Neural crest cell (in vitro differentiated cells): ENCODE results near the gene NF1. TPM values are rescaled to one million over a fixed set of nuclear protein-coding genes. Genes with fewer than 3 reads are reported as not detected.
"Not testable (repeated sequence)": the region's sequence is repeated elsewhere in the genome, so short reads cannot be mapped to it uniquely, and the experiment has no call there.

Experiments used
- DNase-seq: peaks from one replicate; pipeline ENCODE4 v3.0.0; 2021; ENCODE audit warnings: low read depth, mixed read lengths, low spot score
- H3K27ac Mint-ChIP-seq: one replicate; pipeline ENCODE4 v1.8.0; 2021; ENCODE audit warnings: mild to moderate bottlenecking, mixed read lengths; ENCODE audit not compliant: unreplicated experiment
- H3K27me3 Mint-ChIP-seq: 2 replicates; pipeline ENCODE4 v1.8.0; 2021; ENCODE audit warnings: low read depth, mild to moderate bottlenecking, mixed read lengths
- H3K36me3 Mint-ChIP-seq: 2 replicates; pipeline ENCODE4 v1.8.0; 2021; ENCODE audit warnings: low read depth, mild to moderate bottlenecking, mixed read lengths
- H3K4me1 Mint-ChIP-seq: 2 replicates; pipeline ENCODE4 v1.8.0; 2021; ENCODE audit warnings: mixed read lengths
- H3K4me3 Mint-ChIP-seq: one replicate; pipeline ENCODE4 v1.8.0; 2021; ENCODE audit warnings: mild to moderate bottlenecking, mixed read lengths
- H3K9me3 Mint-ChIP-seq: 2 replicates; pipeline ENCODE4 v1.8.0; 2021; ENCODE audit warnings: mixed read lengths
- total RNA-seq: library from RNA; stranded (reverse); gene quantifications from 2 replicates; pipeline ENCODE4 v1.2.1, GENCODE V29; 2021
- TF ChIP-seq, protein P1 (sequence below): fragments of 200-600 bp; sonication (generic); conservative IDR thresholded peaks from 2 replicates; pipeline ENCODE4 v1.5.0; 2021; ENCODE audit warnings: antibody characterized with exemption, mild to moderate bottlenecking

Gene NF1
- total RNA-seq, 1 donor from 2014 or later = 60.6 TPM

DNA sequence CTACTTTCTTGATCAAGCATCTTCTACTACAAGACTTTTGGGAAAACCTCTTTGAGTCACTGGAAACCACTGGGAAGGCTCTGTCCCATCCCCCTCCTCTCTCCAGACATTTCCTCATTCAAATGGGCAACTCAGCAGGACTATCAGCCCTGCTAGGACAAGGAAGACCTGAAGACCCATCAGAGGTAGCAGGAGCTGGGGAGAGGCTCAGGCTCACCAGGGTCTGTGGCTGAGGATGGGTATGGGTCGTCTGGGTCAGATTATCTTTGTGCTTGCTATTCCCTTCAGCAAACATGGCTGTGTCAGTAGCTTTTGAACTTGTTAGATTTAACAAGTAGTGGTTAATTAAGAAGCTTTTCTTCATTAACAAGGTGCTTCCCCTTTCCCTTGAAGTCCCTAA, 15.0 kb upstream of the NF1 start:
- DNase-seq = no peak
- no peaks in the 10 kb centered on the region for H3K27me3 Mint-ChIP-seq
- H3K36me3 Mint-ChIP-seq = no peaks in the 10 kb centered on the region
- no peak overlapping the region for H3K27ac Mint-ChIP-seq
- no peaks in the 10 kb centered on the region for H3K9me3 Mint-ChIP-seq
- H3K4me3 Mint-ChIP-seq = no peak overlapping the region
- peaks cover 2% of the 10 kb centered on the region for H3K4me1 Mint-ChIP-seq
- TF ChIP-seq, protein P1, sequence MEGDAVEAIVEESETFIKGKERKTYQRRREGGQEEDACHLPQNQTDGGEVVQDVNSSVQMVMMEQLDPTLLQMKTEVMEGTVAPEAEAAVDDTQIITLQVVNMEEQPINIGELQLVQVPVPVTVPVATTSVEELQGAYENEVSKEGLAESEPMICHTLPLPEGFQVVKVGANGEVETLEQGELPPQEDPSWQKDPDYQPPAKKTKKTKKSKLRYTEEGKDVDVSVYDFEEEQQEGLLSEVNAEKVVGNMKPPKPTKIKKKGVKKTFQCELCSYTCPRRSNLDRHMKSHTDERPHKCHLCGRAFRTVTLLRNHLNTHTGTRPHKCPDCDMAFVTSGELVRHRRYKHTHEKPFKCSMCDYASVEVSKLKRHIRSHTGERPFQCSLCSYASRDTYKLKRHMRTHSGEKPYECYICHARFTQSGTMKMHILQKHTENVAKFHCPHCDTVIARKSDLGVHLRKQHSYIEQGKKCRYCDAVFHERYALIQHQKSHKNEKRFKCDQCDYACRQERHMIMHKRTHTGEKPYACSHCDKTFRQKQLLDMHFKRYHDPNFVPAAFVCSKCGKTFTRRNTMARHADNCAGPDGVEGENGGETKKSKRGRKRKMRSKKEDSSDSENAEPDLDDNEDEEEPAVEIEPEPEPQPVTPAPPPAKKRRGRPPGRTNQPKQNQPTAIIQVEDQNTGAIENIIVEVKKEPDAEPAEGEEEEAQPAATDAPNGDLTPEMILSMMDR = no peak

DNA sequence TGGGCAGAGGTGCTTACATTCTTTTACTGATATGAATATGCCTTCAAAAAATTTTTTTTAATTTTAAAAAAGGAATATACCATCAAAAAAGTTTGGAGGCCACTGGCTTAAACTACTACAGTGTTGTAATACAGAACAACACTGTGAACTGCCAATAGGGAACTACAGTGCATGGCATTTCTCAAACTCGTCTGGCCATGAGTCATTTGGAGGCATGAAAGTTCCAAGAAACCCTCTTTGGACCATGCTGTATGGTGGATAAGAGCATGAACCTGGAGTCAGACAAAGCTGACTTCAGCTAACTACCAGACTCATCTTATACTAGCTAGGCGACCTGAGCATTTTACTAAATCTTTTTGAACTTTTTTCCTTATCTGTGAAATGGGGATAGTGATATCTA, 9.2 kb upstream of the NF1 start:
- no peaks in the 10 kb centered on the region for H3K4me1 Mint-ChIP-seq
- H3K27me3 Mint-ChIP-seq = no peaks in the 10 kb centered on the region
- no peak overlapping the region for H3K27ac Mint-ChIP-seq
- no peaks in the 10 kb centered on the region for H3K36me3 Mint-ChIP-seq
- DNase-seq = no peak
- no peak overlapping the region for H3K4me3 Mint-ChIP-seq
- H3K9me3 Mint-ChIP-seq = no peaks in the 10 kb centered on the region
- TF ChIP-seq, protein P1 = no peak

DNA sequence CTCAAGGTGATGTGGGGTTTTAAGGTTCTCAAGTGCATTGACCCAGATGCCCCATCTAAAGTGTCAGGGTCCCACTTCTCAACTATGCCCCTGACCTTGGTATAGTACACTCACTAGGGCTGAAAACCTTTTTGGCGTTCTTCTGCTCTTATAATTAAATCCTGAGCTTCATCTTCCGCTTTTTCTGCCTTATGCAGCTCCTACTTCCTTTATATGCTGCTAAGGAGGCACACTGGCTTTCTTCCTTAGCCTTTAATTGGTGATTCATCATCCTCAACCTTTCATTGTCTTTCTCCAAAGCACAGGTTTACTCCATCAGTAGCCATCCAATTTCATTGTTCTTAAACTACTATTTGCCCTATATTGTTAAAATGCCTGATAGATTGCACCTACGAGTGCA, 5.3 kb upstream of the NF1 start:
- Mint-ChIP-seq H3K36me3 (no peaks in the 10 kb centered on the region), H3K27ac (no peak overlapping the region), H3K27me3 (no peaks in the 10 kb centered on the region), H3K4me1 (peaks cover 8% of the 10 kb centered on the region), H3K9me3 (no peaks in the 10 kb centered on the region), H3K4me3 (no peak overlapping the region)
- TF ChIP-seq, protein P1 = no peak
- no peak for DNase-seq

DNA sequence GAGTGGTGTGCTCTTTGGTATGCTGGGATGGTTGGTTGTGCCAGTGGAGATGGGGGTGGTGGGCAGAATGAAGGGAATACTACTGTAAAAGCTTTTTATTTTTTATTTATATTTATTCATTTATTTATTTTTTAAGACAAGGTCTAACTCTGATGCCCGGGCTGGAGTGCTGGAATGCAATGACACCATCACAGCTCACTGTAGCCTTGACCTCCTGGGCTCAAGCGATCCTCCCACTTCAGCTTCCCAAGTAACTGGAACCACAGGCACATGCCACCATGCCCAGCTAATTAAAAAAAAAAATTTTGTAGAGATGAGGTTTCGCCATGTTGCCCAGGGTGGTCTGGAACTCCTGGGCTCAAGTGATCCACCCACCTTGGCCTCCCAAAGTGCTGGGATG, 4.1 kb upstream of the NF1 start:
- H3K27me3 Mint-ChIP-seq = not testable (repeated sequence)

DNA sequence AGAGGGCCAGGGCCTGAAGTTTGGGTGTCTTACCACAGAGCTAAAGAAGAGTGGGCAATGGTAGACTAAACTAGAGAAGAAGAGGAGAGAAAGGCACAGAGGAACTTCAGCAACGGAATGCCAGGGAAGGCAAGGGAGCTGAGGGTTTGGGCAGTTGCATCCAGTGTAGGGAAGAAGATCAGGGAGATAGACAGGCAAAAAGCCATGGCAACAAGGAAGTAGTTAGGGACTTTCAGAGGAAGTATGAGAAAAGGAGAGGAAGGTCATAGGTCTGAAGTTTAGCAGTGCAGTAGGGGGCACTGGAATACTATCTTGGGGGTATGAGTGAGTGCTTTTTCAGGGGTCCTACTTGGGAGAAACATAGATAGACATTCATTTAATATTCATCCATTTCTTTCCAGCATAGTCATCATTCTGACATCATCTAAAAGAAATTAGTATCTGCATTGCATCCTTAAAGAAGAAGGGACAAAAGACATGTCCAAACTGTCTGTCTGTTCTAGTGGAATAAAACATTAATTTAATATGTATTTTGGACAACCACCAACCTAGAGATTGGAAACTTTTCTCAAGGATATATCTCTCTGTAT, 2.2 kb upstream of the NF1 start:
- TF ChIP-seq, protein P1 = no peak
- H3K27me3 Mint-ChIP-seq = no peaks in the 10 kb centered on the region
- H3K27ac Mint-ChIP-seq = peak overlapping the region; percentile 61
- H3K9me3 Mint-ChIP-seq = no peaks in the 10 kb centered on the region
- peak overlapping the region; percentile 64 for H3K4me3 Mint-ChIP-seq
- no peak for DNase-seq
- H3K4me1 Mint-ChIP-seq = peaks cover 21% of the 10 kb centered on the region
- no peaks in the 10 kb centered on the region for H3K36me3 Mint-ChIP-seq

More for the DNA sequence above, 4.1 kb upstream of the NF1 start:
- not testable (repeated sequence) for H3K36me3 Mint-ChIP-seq, H3K9me3 Mint-ChIP-seq, H3K4me3 Mint-ChIP-seq, H3K4me1 Mint-ChIP-seq, DNase-seq
- H3K27ac Mint-ChIP-seq = peak overlapping the region; percentile 71

DNA sequence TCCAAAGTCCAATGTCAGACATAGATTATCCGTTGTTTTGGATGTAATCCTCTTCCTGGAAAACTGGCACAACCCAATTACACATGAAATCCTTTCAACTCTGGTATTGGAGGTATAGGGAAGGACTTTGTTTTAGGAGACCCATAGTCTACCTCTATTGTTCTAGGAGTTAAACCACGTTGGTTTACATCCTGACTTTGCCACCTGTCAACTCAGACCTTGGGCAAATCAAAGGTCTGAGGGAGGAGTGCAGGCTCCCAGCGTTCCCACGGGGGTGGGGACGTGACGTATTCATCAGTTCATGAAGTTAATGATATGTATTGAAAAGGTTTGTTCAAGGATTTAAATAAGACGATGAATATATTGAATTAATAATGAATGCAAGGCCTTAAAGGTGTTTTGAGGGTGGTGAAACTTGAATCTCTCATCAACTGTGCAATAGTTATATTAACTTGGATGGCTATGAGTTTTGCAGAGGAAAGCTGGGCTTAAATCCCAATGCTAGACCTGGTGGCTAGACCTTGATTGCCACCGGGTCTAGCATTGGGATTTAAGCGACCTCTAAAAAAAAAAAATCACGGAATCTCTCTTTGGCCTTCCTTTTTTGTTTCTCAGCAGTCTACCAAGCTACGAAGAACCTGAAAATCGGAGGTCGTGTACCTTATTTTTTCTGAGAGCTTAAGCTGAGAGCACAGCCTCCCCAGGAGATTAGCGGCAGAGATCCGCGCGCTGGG, 744 bp upstream of the NF1 start:
- Mint-ChIP-seq H3K9me3 (no peaks in the 10 kb centered on the region), H3K27ac (peak overlapping the region; percentile 98), H3K4me1 (peaks cover 21% of the 10 kb centered on the region), H3K36me3 (no peaks in the 10 kb centered on the region), H3K27me3 (no peaks in the 10 kb centered on the region), H3K4me3 (peak overlapping the region; percentile 92)
- DNase-seq = no peak
- TF ChIP-seq, protein P1 = no peak
